ENCODE data around the gene CHCHD6.

The CHCHD6 gene

DNA sequence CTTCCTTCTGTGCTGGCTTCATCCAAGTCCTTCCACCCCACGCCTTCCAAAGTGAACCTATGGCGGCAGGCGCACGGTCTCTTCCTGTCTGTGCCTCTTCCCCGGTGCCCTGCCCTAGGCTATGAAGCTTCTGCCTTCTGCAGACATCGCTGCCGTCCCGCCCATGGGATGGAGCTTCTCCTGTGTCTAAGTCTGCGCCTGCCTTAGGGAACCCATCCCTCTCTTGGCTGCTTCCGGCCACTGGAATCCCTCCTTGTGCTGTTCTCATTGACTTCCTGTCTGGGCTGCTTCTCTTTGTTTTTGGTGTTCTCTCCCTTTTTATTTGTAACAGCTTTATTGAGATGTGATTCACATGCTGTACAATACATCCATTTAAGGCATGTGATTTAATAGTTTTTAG, 17.2 kb downstream of the CHCHD6 start:
- DNase-seq: no peak

GRCh38 chr3:126723237-126723636, 19.2 kb downstream of the CHCHD6 start:
- H3K27me3 ChIP-seq: no peaks in the 10 kb centered on the region
- intact Hi-C loops (cut with DNase I; ENCODE audit: low total_unique reads): no loop called here
- no peak overlapping the region for H3K4me3 ChIP-seq
- H3K36me3 ChIP-seq: peaks cover 7 to 18% (median 8%) of the 10 kb centered on the region in 3 donors
- TF ChIP-seq, protein P1, sequence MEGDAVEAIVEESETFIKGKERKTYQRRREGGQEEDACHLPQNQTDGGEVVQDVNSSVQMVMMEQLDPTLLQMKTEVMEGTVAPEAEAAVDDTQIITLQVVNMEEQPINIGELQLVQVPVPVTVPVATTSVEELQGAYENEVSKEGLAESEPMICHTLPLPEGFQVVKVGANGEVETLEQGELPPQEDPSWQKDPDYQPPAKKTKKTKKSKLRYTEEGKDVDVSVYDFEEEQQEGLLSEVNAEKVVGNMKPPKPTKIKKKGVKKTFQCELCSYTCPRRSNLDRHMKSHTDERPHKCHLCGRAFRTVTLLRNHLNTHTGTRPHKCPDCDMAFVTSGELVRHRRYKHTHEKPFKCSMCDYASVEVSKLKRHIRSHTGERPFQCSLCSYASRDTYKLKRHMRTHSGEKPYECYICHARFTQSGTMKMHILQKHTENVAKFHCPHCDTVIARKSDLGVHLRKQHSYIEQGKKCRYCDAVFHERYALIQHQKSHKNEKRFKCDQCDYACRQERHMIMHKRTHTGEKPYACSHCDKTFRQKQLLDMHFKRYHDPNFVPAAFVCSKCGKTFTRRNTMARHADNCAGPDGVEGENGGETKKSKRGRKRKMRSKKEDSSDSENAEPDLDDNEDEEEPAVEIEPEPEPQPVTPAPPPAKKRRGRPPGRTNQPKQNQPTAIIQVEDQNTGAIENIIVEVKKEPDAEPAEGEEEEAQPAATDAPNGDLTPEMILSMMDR (IDR thresholded peaks at IDR 0.05): no peak
- DNase-seq: no peak
- no peak overlapping the region for H3K27ac ChIP-seq
- no peaks in the 10 kb centered on the region for H3K4me1 ChIP-seq
- no peaks in the 10 kb centered on the region for H3K9me3 ChIP-seq

More for the DNA sequence above, 17.2 kb downstream of the CHCHD6 start:
- TF ChIP-seq, protein P1 (IDR thresholded peaks at IDR 0.05): no peak
- H3K4me1 ChIP-seq: no peaks in the 10 kb centered on the region
- no peaks in the 10 kb centered on the region for H3K9me3 ChIP-seq
- intact Hi-C loops (cut with DNase I; ENCODE audit: low total_unique reads): no loop called here
- H3K27ac ChIP-seq: no peak overlapping the region
- peaks cover 0 to 7% (median 0%) of the 10 kb centered on the region in 3 donors for H3K36me3 ChIP-seq
- H3K4me3 ChIP-seq: no peak overlapping the region
- no peaks in the 10 kb centered on the region for H3K27me3 ChIP-seq

DNA sequence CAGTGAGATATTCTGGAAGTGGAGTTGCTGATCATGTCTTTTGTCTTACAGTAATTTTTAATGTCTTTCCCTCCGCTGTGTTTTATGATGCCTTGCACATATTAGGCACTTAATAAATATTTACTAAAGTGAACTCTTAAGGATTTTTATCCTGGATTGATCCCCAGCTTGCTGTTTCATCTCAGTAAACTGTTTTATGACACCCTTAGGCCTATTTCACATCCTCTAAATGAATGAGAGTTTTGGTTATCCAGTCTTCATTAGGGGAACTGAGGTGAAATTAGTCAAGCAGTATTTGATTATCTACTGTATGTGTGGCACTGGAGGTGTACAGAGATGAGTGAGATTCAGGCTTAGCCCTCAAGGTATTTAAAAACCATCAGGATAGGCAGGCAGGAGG, 19.8 kb downstream of the CHCHD6 start:
- TF ChIP-seq, protein P1 (IDR thresholded peaks at IDR 0.05): no peak
- no peak for DNase-seq
- Histone ChIP-seq H3K27ac (no peak overlapping the region), H3K27me3 (no peaks in the 10 kb centered on the region), H3K4me1 (no peaks in the 10 kb centered on the region), H3K4me3 (no peak overlapping the region), H3K36me3 (peaks cover 7 to 20% (median 10%) of the 10 kb centered on the region in 3 donors), H3K9me3 (no peaks in the 10 kb centered on the region)
- intact Hi-C loops (cut with DNase I; ENCODE audit: low total_unique reads): no loop called here

- Histone ChIP-seq H3K27me3 (no peaks in the 10 kb centered on the region), H3K27ac (no peak overlapping the region), H3K4me1 (no peaks in the 10 kb centered on the region), H3K9me3 (no peaks in the 10 kb centered on the region), H3K4me3 (no peak overlapping the region), H3K36me3 (peaks cover 17 to 39% (median 19%) of the 10 kb centered on the region in 3 donors)
- TF ChIP-seq, protein P1 (IDR thresholded peaks at IDR 0.05): no peak
- intact Hi-C loops (cut with DNase I; ENCODE audit: low total_unique reads): no loop called here
- DNase-seq: no peak
Measured at GRCh38 chr3:126728680-126729079, 24.6 kb downstream of the CHCHD6 start.

- DNase-seq: no peak
- no peak overlapping the region for H3K4me3 ChIP-seq
- peaks cover 11 to 56% (median 32%) of the 10 kb centered on the region in 3 donors for H3K36me3 ChIP-seq
- no peak overlapping the region for H3K27ac ChIP-seq
- no peaks in the 10 kb centered on the region for H3K4me1 ChIP-seq
- H3K27me3 ChIP-seq: no peaks in the 10 kb centered on the region
- TF ChIP-seq, protein P1 (IDR thresholded peaks at IDR 0.05): no peak
- intact Hi-C loops (cut with DNase I; ENCODE audit: low total_unique reads): no loop called here
- no peaks in the 10 kb centered on the region for H3K9me3 ChIP-seq
Measured at GRCh38 chr3:126730376-126730775, 26.3 kb downstream of the CHCHD6 start.

- TF ChIP-seq, protein P1 (IDR thresholded peaks at IDR 0.05): no peak
- intact Hi-C loops (cut with DNase I; ENCODE audit: low total_unique reads): no loop called here
- Histone ChIP-seq H3K9me3 (no peaks in the 10 kb centered on the region), H3K27ac (no peak overlapping the region), H3K4me3 (no peak overlapping the region), H3K27me3 (no peaks in the 10 kb centered on the region), H3K36me3 (peaks cover 10 to 61% (median 37%) of the 10 kb centered on the region in 3 donors), H3K4me1 (no peaks in the 10 kb centered on the region)
- DNase-seq: no peak
Measured at GRCh38 chr3:126731044-126731443, 27.0 kb downstream of the CHCHD6 start.
